DND-41 (cell line): ENCODE results near the gene KLHL24.

Experiments
- ATAC-seq: fragments of 200-7000 bp; cut with Tn5 transposase; 3 replicates; pipeline ENCODE4 v1.9.1; 2021; ENCODE audit warnings: low read depth; ENCODE audit not compliant: insufficient read depth
- DNase-seq: peaks from one replicate; pipeline ENCODE4 v3.0.0-alpha.2; 2020
- H2AFZ ChIP-seq: 2 replicates; pipeline ENCODE4 v1.6.0; 2012; ENCODE audit warnings: low read depth, low read length
- H3K27ac ChIP-seq: 2 replicates; pipeline ENCODE4 v1.5.1; 2012; ENCODE audit warnings: low read length, inconsistent platforms
- H3K27me3 ChIP-seq: fragments of 200-600 bp; sonication (generic); 2 replicates; pipeline ENCODE4 v1.6.0; 2012; ENCODE audit warnings: low read length, mild to moderate bottlenecking, inconsistent platforms; ENCODE audit not compliant: insufficient read depth, poor library complexity
- H3K36me3 ChIP-seq: 2 replicates; pipeline ENCODE4 v1.5.1; 2012; ENCODE audit warnings: low read length, inconsistent platforms; ENCODE audit not compliant: insufficient read depth
- H3K4me1 ChIP-seq: 2 replicates; pipeline ENCODE4 v1.5.1; 2012; ENCODE audit warnings: mild to moderate bottlenecking, low read length; ENCODE audit not compliant: insufficient read depth
- H3K4me2 ChIP-seq: 2 replicates; pipeline ENCODE4 v1.6.0; 2012; ENCODE audit warnings: mild to moderate bottlenecking, moderate library complexity, low read length, inconsistent platforms; ENCODE audit not compliant: insufficient read depth
- H3K4me3 ChIP-seq, 2 experiments: fragments of 200-600 bp in 1 of 2; shearing (Covaris generic) in 1 of 2; 2 replicates each; pipeline ENCODE4 v1.5.1; 2012 to 2016; ENCODE audit warnings: inconsistent platforms in 2 of 2, low read length in 2 of 2, mild to moderate bottlenecking in 2 of 2, low read depth in 1 of 2, moderate library complexity in 1 of 2
- H3K79me2 ChIP-seq: 2 replicates; pipeline ENCODE4 v1.6.0; 2012; ENCODE audit warnings: low read length, inconsistent platforms; ENCODE audit not compliant: insufficient read depth
- H3K9ac ChIP-seq: 2 replicates; pipeline ENCODE4 v1.6.0; 2012; ENCODE audit warnings: low read depth, mild to moderate bottlenecking, inconsistent platforms, low read length, moderate library complexity
- H3K9me3 ChIP-seq: 2 replicates; pipeline ENCODE4 v1.5.1; 2012; ENCODE audit warnings: low read length, moderate library complexity, mild to moderate bottlenecking, inconsistent platforms; ENCODE audit not compliant: insufficient read depth, severe bottlenecking
- H4K20me1 ChIP-seq: 2 replicates; pipeline ENCODE4 v1.6.0; 2012; ENCODE audit warnings: low read length; ENCODE audit not compliant: insufficient read depth
- CTCF ChIP-seq: IDR thresholded peaks from 2 replicates; pipeline ENCODE4 v1.5.1; 2012; ENCODE audit warnings: borderline replicate concordance, low read length, moderate library complexity, mild to moderate bottlenecking; ENCODE audit not compliant: poor library complexity, severe bottlenecking; ENCODE audit errors: extremely low read depth
- EZH2 ChIP-seq: IDR thresholded peaks from 3 replicates; pipeline ENCODE4 v1.6.1; 2012; ENCODE audit warnings: borderline replicate concordance, low read depth, mild to moderate bottlenecking, moderate library complexity, low read length, inconsistent platforms; ENCODE audit not compliant: severe bottlenecking

Gene KLHL24

GRCh38 chr3:183725387-183725786, 90.0 kb downstream of the KLHL24 start:
- Histone ChIP-seq H3K79me2 (no peaks in the 10 kb centered on the region), H3K4me1 (no peaks in the 10 kb centered on the region), H3K27me3 (no peaks in the 10 kb centered on the region), H3K4me2 (no peak overlapping the region), H2AFZ (no peak overlapping the region), H3K9ac (no peak overlapping the region), H3K27ac (no peak overlapping the region), H3K4me3 (no peak overlapping the region), H4K20me1 (no peaks in the 10 kb centered on the region), H3K36me3 (peaks cover 94% of the 10 kb centered on the region), H3K9me3 (no peaks in the 10 kb centered on the region)
- no peak for ATAC-seq
- no peak for TF ChIP-seq CTCF
- no peak for TF ChIP-seq EZH2
- DNase-seq, result no peak

- peaks cover 87% of the 10 kb centered on the region for H3K36me3 ChIP-seq
- DNase-seq, result no peak
- no peak overlapping the region for H3K27ac ChIP-seq
- H3K79me2 ChIP-seq, result no peaks in the 10 kb centered on the region
- no peaks in the 10 kb centered on the region for H3K27me3 ChIP-seq
- H3K4me1 ChIP-seq, result no peaks in the 10 kb centered on the region
- no peaks in the 10 kb centered on the region for H3K9me3 ChIP-seq
- no peak overlapping the region for H2AFZ ChIP-seq
- no peak for ATAC-seq
- H3K4me3 ChIP-seq, result no peak overlapping the region
- TF ChIP-seq CTCF, result no peak
- no peak for TF ChIP-seq EZH2
- H3K4me2 ChIP-seq, result no peak overlapping the region
- H4K20me1 ChIP-seq, result no peaks in the 10 kb centered on the region
- no peak overlapping the region for H3K9ac ChIP-seq
Measured at GRCh38 chr3:183728204-183728603, 92.8 kb downstream of the KLHL24 start.

- no peaks in the 10 kb centered on the region for H3K4me1 ChIP-seq
- no peaks in the 10 kb centered on the region for H3K27me3 ChIP-seq
- 0 out of 2 replicates have a peak, but pooled peaks cover 3% of the 10 kb centered on the region for H3K79me2 ChIP-seq
- ATAC-seq, result no peak
- H3K9me3 ChIP-seq, result no peaks in the 10 kb centered on the region
- no peak overlapping the region for H3K9ac ChIP-seq
- H3K4me3 ChIP-seq, result no peak overlapping the region
- TF ChIP-seq EZH2 (no peak), CTCF (no peak)
- H3K4me2 ChIP-seq, result no peak overlapping the region
- DNase-seq, result no peak
- peaks cover 3% of the 10 kb centered on the region; the same call in 1 of the 2 replicates for H4K20me1 ChIP-seq
- H3K27ac ChIP-seq, result no peak overlapping the region
- peaks cover 88% of the 10 kb centered on the region for H3K36me3 ChIP-seq
- no peak overlapping the region for H2AFZ ChIP-seq
Measured at GRCh38 chr3:183730361-183730760, 94.9 kb downstream of the KLHL24 start.

- H4K20me1 ChIP-seq, result peaks cover 3% of the 10 kb centered on the region; the same call in 1 of the 2 replicates
- TF ChIP-seq CTCF, result no peak
- TF ChIP-seq EZH2, result no peak
- no peak overlapping the region for H3K4me3 ChIP-seq
- no peaks in the 10 kb centered on the region for H3K4me1 ChIP-seq
- ATAC-seq (no peak), DNase-seq (no peak)
- H3K9me3 ChIP-seq, result no peaks in the 10 kb centered on the region
- H3K79me2 ChIP-seq, result 0 out of 2 replicates have a peak, but pooled peaks cover 3% of the 10 kb centered on the region
- H3K9ac ChIP-seq, result no peak overlapping the region
- no peak overlapping the region for H2AFZ ChIP-seq
- peaks cover 88% of the 10 kb centered on the region for H3K36me3 ChIP-seq
- no peaks in the 10 kb centered on the region for H3K27me3 ChIP-seq
- no peak overlapping the region for H3K27ac ChIP-seq
- no peak overlapping the region for H3K4me2 ChIP-seq
Measured at GRCh38 chr3:183731611-183732010, 96.2 kb downstream of the KLHL24 start.
